NCI-H146 (cell line): ENCODE data around the gene RAB40A.
"Not testable (repeated sequence)": the region's sequence is repeated elsewhere in the genome, so short reads cannot be mapped to it uniquely, and the experiment has no call there.

Experiments
- DNase-seq: peaks from one replicate; lab custom pipeline; 2025; lab: John Stamatoyannopoulos, UW

The RAB40A gene

DNA sequence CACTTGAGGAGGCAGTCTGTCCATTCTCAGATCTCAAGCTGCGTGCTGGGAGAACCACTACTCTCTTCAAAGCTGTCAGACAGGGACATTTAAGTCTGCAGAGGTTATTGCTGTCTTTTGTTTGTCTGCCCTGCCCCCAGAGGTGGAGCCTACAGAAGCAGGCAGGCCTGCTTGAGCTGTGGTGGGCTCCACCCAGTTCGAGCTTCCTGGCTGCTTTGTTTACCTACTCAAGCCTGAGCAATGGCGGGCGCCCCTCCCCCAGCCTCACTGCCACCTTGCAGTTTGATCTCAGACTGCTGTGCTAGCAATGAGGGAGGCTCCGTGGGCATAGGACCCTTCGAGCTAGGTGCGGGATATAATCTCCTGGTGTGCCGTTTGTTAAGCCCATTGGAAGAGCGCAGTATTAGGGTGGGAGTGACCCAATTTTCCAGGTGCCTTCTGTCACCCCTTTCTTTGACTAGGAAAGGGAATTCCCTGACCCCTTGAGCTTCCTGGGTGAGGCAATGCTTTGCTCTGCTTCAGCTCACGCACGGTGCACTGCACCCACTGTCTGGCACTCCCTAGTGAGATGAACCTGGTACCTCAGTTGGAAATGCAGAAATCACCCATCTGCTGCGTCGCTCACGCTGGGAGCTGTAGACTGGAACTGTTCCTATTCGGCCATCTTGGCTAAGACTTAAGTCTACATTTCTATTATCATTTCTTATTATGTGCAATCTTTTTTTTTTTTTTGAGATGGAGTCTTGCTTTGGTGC, 59.1 kb downstream of the RAB40A start:
- not testable (repeated sequence) for DNase-seq

DNA sequence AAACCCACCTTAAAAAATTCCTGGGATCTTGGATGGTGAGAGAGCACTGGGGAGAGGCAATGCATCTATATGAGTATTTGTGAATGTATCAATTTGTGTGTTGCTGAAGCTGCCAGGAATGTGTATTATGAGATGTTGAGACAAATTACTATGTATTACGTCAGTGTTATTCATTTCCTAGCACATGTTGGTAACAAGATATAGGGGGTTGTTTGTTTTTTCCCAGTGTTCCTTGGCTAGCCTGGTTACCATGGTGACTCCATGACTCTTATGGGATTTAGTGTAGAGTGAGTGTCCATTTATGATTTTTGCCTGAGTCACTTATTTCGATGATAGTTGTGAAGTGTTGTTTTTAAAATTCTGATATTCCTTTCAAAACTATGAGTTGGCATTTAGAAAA, 65.6 kb downstream of the RAB40A start:
- no peak for DNase-seq
